HG03354 (cell line): ENCODE data around the gene NMT1.
"Not testable (repeated sequence)": the region's sequence is repeated elsewhere in the genome, so short reads cannot be mapped to it uniquely, and the experiment has no call there.

Experiments used
- ATAC-seq: cut with Tn5 transposase; IDR thresholded peaks from one replicate; pipeline ENCODE4 v1.9.1; 2021; ENCODE audit warnings: mild to moderate bottlenecking; ENCODE audit not compliant: unreplicated experiment, poor library complexity, severe bottlenecking

NMT1 gene

GRCh38 chr17:45116434-45117016 lies 55.4 kb downstream of the NMT1 start:
- ATAC-seq: no peak

GRCh38 chr17:45117334-45117733 lies 56.2 kb downstream of the NMT1 start:
- no peak for ATAC-seq

GRCh38 chr17:45117848-45118646 lies 56.9 kb downstream of the NMT1 start:
- ATAC-seq: no peak

- ATAC-seq: no peak
Observed at GRCh38 chr17:45118691-45119090, 57.6 kb downstream of the NMT1 start.

GRCh38 chr17:45119964-45120363 lies 58.8 kb downstream of the NMT1 start:
- ATAC-seq: no peak

- no peak for ATAC-seq
Observed at GRCh38 chr17:45120558-45120957, 59.4 kb downstream of the NMT1 start.

GRCh38 chr17:45121055-45121454 lies 59.9 kb downstream of the NMT1 start:
- no peak for ATAC-seq

- no peak for ATAC-seq
Observed at GRCh38 chr17:45123076-45123770, 62.1 kb downstream of the NMT1 start.

GRCh38 chr17:45123930-45124796 lies 63.0 kb downstream of the NMT1 start:
- ATAC-seq: no peak

GRCh38 chr17:45124797-45125122 lies 63.6 kb downstream of the NMT1 start:
- not testable (repeated sequence) for ATAC-seq

- no peak for ATAC-seq
Observed at GRCh38 chr17:45125509-45125908, 64.4 kb downstream of the NMT1 start.

- no peak for ATAC-seq
Observed at GRCh38 chr17:45127207-45127547, 66.1 kb downstream of the NMT1 start.

- no peak for ATAC-seq
Observed at GRCh38 chr17:45127548-45128300, 66.6 kb downstream of the NMT1 start.

- ATAC-seq: no peak
Observed at GRCh38 chr17:45128331-45128730, 67.2 kb downstream of the NMT1 start.

- no peak for ATAC-seq
Observed at GRCh38 chr17:45128989-45129388, 67.9 kb downstream of the NMT1 start.

- no peak for ATAC-seq
Observed at GRCh38 chr17:45129426-45129939, 68.4 kb downstream of the NMT1 start.

GRCh38 chr17:45129940-45130680 lies 69.0 kb downstream of the NMT1 start:
- ATAC-seq: no peak

- no peak for ATAC-seq
Observed at GRCh38 chr17:45130681-45131615, 69.8 kb downstream of the NMT1 start.
